Mesenchymal stem cell (in vitro differentiated cells and primary cell): ENCODE results near the gene MAPK12.

Experiments
- DNase-seq: peaks from one replicate; pipeline ENCODE4 v3.0.0-alpha.2; 2013
- H2AFZ ChIP-seq: one replicate; pipeline ENCODE4 v1.6.1; 2013; ENCODE audit warnings: low read depth, mild to moderate bottlenecking, control low read depth, inconsistent platforms, low read length, moderate library complexity
- H2AK5ac ChIP-seq: 2 replicates; pipeline ENCODE4 v1.6.1; 2013; ENCODE audit warnings: low read length, moderate library complexity, mild to moderate bottlenecking, inconsistent platforms; ENCODE audit not compliant: severe bottlenecking
- H2BK120ac ChIP-seq: one replicate; pipeline ENCODE4 v1.6.1; 2013; ENCODE audit warnings: low read depth, mild to moderate bottlenecking, inconsistent platforms, low read length, moderate library complexity
- H2BK12ac ChIP-seq, 2 experiments: one replicate each; pipeline ENCODE4 v1.6.1; 2013; ENCODE audit warnings: inconsistent platforms in 2 of 2, low read length in 2 of 2, mild to moderate bottlenecking in 2 of 2, moderate library complexity in 2 of 2, control low read depth in 1 of 2
- H2BK15ac ChIP-seq: one replicate; pipeline ENCODE4 v1.6.1; 2013; ENCODE audit warnings: mild to moderate bottlenecking, low read depth, inconsistent platforms; ENCODE audit not compliant: poor library complexity, severe bottlenecking
- H2BK5ac ChIP-seq: 2 replicates; pipeline ENCODE4 v1.6.1; 2013; ENCODE audit warnings: low read depth, mild to moderate bottlenecking, low read length, control low read depth, inconsistent platforms; ENCODE audit not compliant: poor library complexity, severe bottlenecking
- H3K14ac ChIP-seq, 2 experiments: one replicate each; pipeline ENCODE4 v1.6.1; 2013; ENCODE audit warnings: inconsistent platforms in 2 of 2, low read length in 2 of 2, control low read depth in 1 of 2, mild to moderate bottlenecking in 1 of 2, moderate library complexity in 1 of 2
- H3K18ac ChIP-seq, 2 experiments: one replicate each; pipeline ENCODE4 v1.6.1; 2013; ENCODE audit warnings: inconsistent platforms in 2 of 2, low read length in 2 of 2, control low read depth in 1 of 2, low read depth in 1 of 2, mild to moderate bottlenecking in 1 of 2
- H3K23ac ChIP-seq, 2 experiments: one replicate each; pipeline ENCODE4 v1.6.1; 2013; ENCODE audit warnings: inconsistent platforms in 2 of 2, low read length in 2 of 2, mild to moderate bottlenecking in 2 of 2, moderate library complexity in 2 of 2, control low read depth in 1 of 2
- H3K27ac ChIP-seq: 2 replicates; pipeline ENCODE4 v1.5.1; 2013; ENCODE audit warnings: mild to moderate bottlenecking, moderate library complexity, low read length, control low read depth, inconsistent platforms; ENCODE audit not compliant: poor library complexity, severe bottlenecking
- H3K27me3 ChIP-seq, 2 experiments: 2 replicates each; pipeline versions ENCODE4 v1.6.1 to v1.7.0; 2013; ENCODE audit warnings: low read length in 2 of 2, mild to moderate bottlenecking in 2 of 2, moderate library complexity in 2 of 2, control low read depth in 1 of 2, inconsistent platforms in 1 of 2; ENCODE audit not compliant: control insufficient read depth in 1 of 2, insufficient read depth in 1 of 2
- H3K36me3 ChIP-seq, 2 experiments: 2 replicates each; pipeline versions ENCODE4 v1.6.1 to v1.7.0; 2013; ENCODE audit warnings: low read length in 2 of 2, control low read depth in 1 of 2, inconsistent platforms in 1 of 2, low read depth in 1 of 2, mild to moderate bottlenecking in 1 of 2; ENCODE audit not compliant: insufficient read depth in 2 of 2, control insufficient read depth in 1 of 2
- H3K4ac ChIP-seq, 2 experiments: one replicate each; pipeline ENCODE4 v1.6.1; 2013; ENCODE audit warnings: inconsistent platforms in 2 of 2, low read length in 2 of 2, mild to moderate bottlenecking in 2 of 2, moderate library complexity in 2 of 2, control low read depth in 1 of 2, low read depth in 1 of 2
- H3K4me1 ChIP-seq: 2 replicates; pipeline ENCODE4 v1.6.1; 2013; ENCODE audit warnings: low read depth, low read length, control low read depth; ENCODE audit not compliant: control insufficient read depth, insufficient read depth
- H3K4me2 ChIP-seq: 2 replicates; pipeline ENCODE4 v1.6.1; 2013; ENCODE audit warnings: low read length, mild to moderate bottlenecking, inconsistent platforms; ENCODE audit not compliant: poor library complexity, severe bottlenecking
- H3K4me3 ChIP-seq, 2 experiments: 2 replicates each; pipeline versions ENCODE4 v1.5.1 to v1.7.0; 2013; ENCODE audit warnings: low read length in 2 of 2, mild to moderate bottlenecking in 2 of 2, control low read depth in 1 of 2, low read depth in 1 of 2; ENCODE audit not compliant: insufficient read depth in 1 of 2
- H3K79me1 ChIP-seq: replicated peaks from 2 replicates; pipeline ENCODE4 v1.6.1; 2013; ENCODE audit warnings: mild to moderate bottlenecking, control low read depth, low read length, inconsistent platforms; ENCODE audit not compliant: poor library complexity, severe bottlenecking
- H3K9ac ChIP-seq: 2 replicates; pipeline ENCODE4 v1.7.0; 2013; ENCODE audit warnings: mild to moderate bottlenecking, low read length, moderate library complexity
- H3K9me3 ChIP-seq: 2 replicates; pipeline ENCODE4 v1.7.0; 2013; ENCODE audit warnings: mild to moderate bottlenecking, low read length; ENCODE audit not compliant: control insufficient read depth
- H4K8ac ChIP-seq: one replicate; pipeline ENCODE4 v1.6.1; 2013; ENCODE audit warnings: inconsistent platforms, mild to moderate bottlenecking, low read length, moderate library complexity
- H4K91ac ChIP-seq: one replicate; pipeline ENCODE4 v1.6.1; 2013; ENCODE audit warnings: mild to moderate bottlenecking, low read length, inconsistent platforms
- whole genome bisulfite sequencing: methylation state at CpG from one replicate; pipeline ENCODE4 v1.1.7; 2013; ENCODE audit warnings: mixed read lengths; 5-methylcytosine and 5-hydroxymethylcytosine counted together

Gene MAPK12

GRCh38 chr22:50266994-50267393 is 5.5 kb upstream of the MAPK12 start:
- Histone ChIP-seq H3K18ac (no peak overlapping the region), H2BK12ac (no peak overlapping the region), H4K91ac (no peak overlapping the region), H3K27me3 (peaks cover 0 to 22% of the 10 kb centered on the region in 2 experiments), H2BK5ac (no peak overlapping the region), H2AFZ (no peak overlapping the region), H3K23ac (no peak overlapping the region), H3K79me1 (no peaks in the 10 kb centered on the region), H3K9ac (no peak overlapping the region), H4K8ac (no peak overlapping the region), H3K4ac (no peak overlapping the region), H2BK120ac (no peak overlapping the region), H3K4me1 (peaks cover 44% of the 10 kb centered on the region), H2BK15ac (no peak overlapping the region), H3K4me3 (peak overlapping the region in 1 of 2 experiments; percentile 47), H3K36me3 (peaks cover 0 to 18% of the 10 kb centered on the region in 2 experiments), H3K4me2 (no peak overlapping the region), H3K9me3 (no peaks in the 10 kb centered on the region), H3K14ac (no peak overlapping the region), H2AK5ac (no peak overlapping the region), H3K27ac (no peak overlapping the region)
- WGBS, result 96% methylated on average over 34 of the region's 37 CpGs
- DNase-seq, result no peak

- WGBS, result 87% methylated on average over 15 of the region's 15 CpGs
- no peak overlapping the region for H4K91ac ChIP-seq
- H2BK120ac ChIP-seq, result no peak overlapping the region
These were observed 3.6 kb upstream of the MAPK12 start for GRCh38 chr22:50264946-50265669.

GRCh38 chr22:50264104-50264745 is 2.7 kb upstream of the MAPK12 start:
- H3K9ac ChIP-seq, result no peak overlapping the region
- no peaks in the 10 kb centered on the region for H3K9me3 ChIP-seq
- no peak overlapping the region for H2BK15ac ChIP-seq
- H2AFZ ChIP-seq, result no peak overlapping the region
- no peak overlapping the region for H2BK5ac ChIP-seq
- peaks cover 0 to 20% of the 10 kb centered on the region in 2 experiments for H3K36me3 ChIP-seq
- no peak overlapping the region for H3K4ac ChIP-seq
- H4K8ac ChIP-seq, result no peak overlapping the region
- H3K18ac ChIP-seq, result no peak overlapping the region
- no peak overlapping the region for H4K91ac ChIP-seq
- H3K23ac ChIP-seq, result no peak overlapping the region
- H3K4me2 ChIP-seq, result no peak overlapping the region
- H3K4me3 ChIP-seq, result no peak overlapping the region
- no peak for DNase-seq
- H3K27ac ChIP-seq, result no peak overlapping the region
- WGBS, result 94% methylated on average over 15 of the region's 15 CpGs
- H3K79me1 ChIP-seq, result peaks cover 5% of the 10 kb centered on the region
- H3K14ac ChIP-seq, result no peak overlapping the region
- H2BK120ac ChIP-seq, result no peak overlapping the region
- no peak overlapping the region for H2BK12ac ChIP-seq
- H3K27me3 ChIP-seq, result peaks cover 0 to 22% of the 10 kb centered on the region in 2 experiments
- H3K4me1 ChIP-seq, result peaks cover 37% of the 10 kb centered on the region
- no peak overlapping the region for H2AK5ac ChIP-seq

More at GRCh38 chr22:50264946-50265669, 3.6 kb upstream of the MAPK12 start:
- Histone ChIP-seq H4K8ac (no peak overlapping the region), H3K9me3 (no peaks in the 10 kb centered on the region), H3K27me3 (peaks cover 0 to 22% of the 10 kb centered on the region in 2 experiments), H3K4ac (no peak overlapping the region), H2AK5ac (no peak overlapping the region), H3K9ac (no peak overlapping the region), H3K4me2 (no peak overlapping the region), H3K36me3 (peaks cover 0 to 17% of the 10 kb centered on the region in 2 experiments), H3K27ac (no peak overlapping the region), H3K18ac (no peak overlapping the region), H2BK5ac (no peak overlapping the region), H2BK15ac (no peak overlapping the region), H2AFZ (no peak overlapping the region), H3K14ac (no peak overlapping the region), H3K23ac (no peak overlapping the region), H3K79me1 (peaks cover 3% of the 10 kb centered on the region), H3K4me1 (peaks cover 35% of the 10 kb centered on the region), H3K4me3 (no peak overlapping the region), H2BK12ac (no peak overlapping the region)
- no peak for DNase-seq

GRCh38 chr22:50262973-50263617 is 1.6 kb upstream of the MAPK12 start:
- Histone ChIP-seq H3K36me3 (peaks cover 0 to 29% of the 10 kb centered on the region in 2 experiments), H2BK120ac (no peak overlapping the region), H3K18ac (peak overlapping the region in 1 of 2 experiments; percentile 64), H3K4ac (peak overlapping the region in 1 of 2 experiments; percentile 62), H2BK15ac (peak overlapping the region; percentile 75), H2BK12ac (peak overlapping the region in 1 of 2 experiments; percentile 11), H3K4me3 (no peak overlapping the region), H2BK5ac (no peak overlapping the region), H4K8ac (peak overlapping the region; percentile 68), H3K4me2 (no peak overlapping the region), H3K9me3 (no peaks in the 10 kb centered on the region), H3K4me1 (peaks cover 43% of the 10 kb centered on the region), H3K27me3 (peaks cover 0 to 22% of the 10 kb centered on the region in 2 experiments), H3K14ac (no peak overlapping the region), H2AFZ (no peak overlapping the region), H3K9ac (no peak overlapping the region), H3K27ac (no peak overlapping the region), H3K79me1 (peaks cover 11% of the 10 kb centered on the region), H3K23ac (peak overlapping the region in 1 of 2 experiments; percentile 18), H4K91ac (peak overlapping the region; percentile 86), H2AK5ac (peak overlapping the region; percentile 27)
- DNase-seq, result no peak
- WGBS, result 73% methylated on average over 9 of the region's 9 CpGs
